Panc1 (cell line): ENCODE results near the gene TMEM207.

Experiments
- CTCF ChIP-seq: fragments of 450-650 bp; IDR thresholded peaks from 2 replicates; pipeline ENCODE4 v1.5.1; 2017; ENCODE audit warnings: mild to moderate bottlenecking
- POLR2AphosphoS5 ChIP-seq: IDR thresholded peaks from 2 replicates; pipeline ENCODE4 v1.6.1; 2012; ENCODE audit warnings: mild to moderate bottlenecking, low read depth, low read length, moderate library complexity
- TCF7L2 ChIP-seq: IDR thresholded peaks from 2 replicates; pipeline ENCODE4 v1.6.1; 2011; ENCODE audit warnings: mild to moderate bottlenecking, low read depth, low read length, inconsistent platforms

- TF ChIP-seq CTCF (no peak), POLR2AphosphoS5 (no peak), TCF7L2 (no peak)
These were observed 68.3 kb downstream of the TMEM207 start for GRCh38 chr3:190381441-190381840.
